Caki2 (cell line): ENCODE results near the gene MRPL20. TPM values are rescaled to one million over a fixed set of nuclear protein-coding genes. Genes with fewer than 3 reads are reported as not detected.
"Not testable (repeated sequence)": the region's sequence is repeated elsewhere in the genome, so short reads cannot be mapped to it uniquely, and the experiment has no call there.

Source experiments
- DNase-seq: peaks from one replicate; pipeline ENCODE4 v3.0.0-alpha.2; 2015; ENCODE audit warnings: low read depth
- in situ Hi-C: cut with HindIII; loops from 2 replicates; pipeline ENCODE4 v1.10.0; 2016; ENCODE audit warnings: low sequenced_read_pairs, low pct_unique_long_range_greater_than_20kb, mixed read lengths
- total RNA-seq: library from RNA; depleted of rRNA; stranded (reverse); fragments of >200 nt; shearing (Covaris generic); gene quantifications from 2 replicates; pipeline ENCODE4 v1.2.3, GENCODE V29; 2014; ENCODE audit warnings: low replicate concordance; rRNA removed

Gene MRPL20
- total RNA-seq: 32.2 and 79.3 TPM in 2 replicates

GRCh38 chr1:1406821-1407635, at the start of gene MRPL20:
MRPL20 (minus strand) TSS chr1:1407293; CDS start chr1:1407217, 76 bp downstream.
- DNase-seq: peak; percentile 76
- in situ Hi-C loops: no loop called here

GRCh38 chr1:1456683-1457255, 49.7 kb upstream of the MRPL20 start:
- DNase-seq, in situ Hi-C loops: not testable (repeated sequence)

- in situ Hi-C loops, DNase-seq: not testable (repeated sequence)
Observed at GRCh38 chr1:1455934-1456333, 48.8 kb upstream of the MRPL20 start.

GRCh38 chr1:1455366-1455884, 48.3 kb upstream of the MRPL20 start:
- no peak for DNase-seq
- in situ Hi-C loops: no loop called here

GRCh38 chr1:1454286-1455056, 47.4 kb upstream of the MRPL20 start:
- in situ Hi-C loops, DNase-seq: not testable (repeated sequence)

GRCh38 chr1:1452882-1453281, 45.8 kb upstream of the MRPL20 start:
- in situ Hi-C loops: no loop called here
- no peak for DNase-seq

GRCh38 chr1:1452365-1452739, 45.3 kb upstream of the MRPL20 start:
- DNase-seq, in situ Hi-C loops: not testable (repeated sequence)

GRCh38 chr1:1451696-1452364, 44.7 kb upstream of the MRPL20 start:
- DNase-seq: no peak
- in situ Hi-C loops: no loop called here

GRCh38 chr1:1450616-1451015, 43.5 kb upstream of the MRPL20 start:
- in situ Hi-C loops, DNase-seq: not testable (repeated sequence)

- in situ Hi-C loops: no loop called here
- DNase-seq: no peak
Observed at GRCh38 chr1:1449099-1449739, 42.1 kb upstream of the MRPL20 start, which contains the start of gene ATAD3C. ATAD3C (plus strand) TSS chr1:1449689; CDS start chr1:1450684, 995 bp downstream.

- in situ Hi-C loops, DNase-seq: not testable (repeated sequence)
Observed at GRCh38 chr1:1446631-1447030, 39.5 kb upstream of the MRPL20 start.

GRCh38 chr1:1442069-1442770, 35.1 kb upstream of the MRPL20 start:
- DNase-seq: no peak
- in situ Hi-C loops: no loop called here

- DNase-seq: peak; percentile 32
- in situ Hi-C loops: no loop called here
Observed at GRCh38 chr1:1441002-1441888, 34.2 kb upstream of the MRPL20 start.

GRCh38 chr1:1440262-1441001, 33.3 kb upstream of the MRPL20 start:
- in situ Hi-C loops: no loop called here
- DNase-seq: no peak

- DNase-seq: no peak
- in situ Hi-C loops: no loop called here
Observed at GRCh38 chr1:1439546-1440261, 32.6 kb upstream of the MRPL20 start.
